HCT116 (cell line): Measurements from ENCODE around the gene STEAP4. TPM values are rescaled to one million over a fixed set of nuclear protein-coding genes. Genes with fewer than 3 reads are reported as not detected.

Source experiments
- ATAC-seq: fragments of 200-7000 bp; cut with Tn5 transposase; 2 replicates; pipeline ENCODE4 v1.9.1; 2020; ENCODE audit warnings: mild to moderate bottlenecking, moderate library complexity
- BruUV-seq: library from RNA; stranded (reverse); fragments of 400-500 nt; replicated peaks from 2 replicates; lab custom pipeline; 2021; lab: Mats Ljungman, UMichigan
- CTCF ChIA-PET: fragments of 300-600 bp; sonication (Branson Sonifier 250); formaldehyde crosslinking; loops from one replicate; lab custom pipeline; 2021; ENCODE audit warnings: antibody characterized with exemption; lab: Charles Lee
- POLR2A ChIA-PET: fragments of 300-600, 350-600 bp; sonication (Branson Sonifier 250); formaldehyde crosslinking; loops from one replicate; lab custom pipeline; 2021; ENCODE audit warnings: antibody characterized with exemption; lab: Charles Lee
- RAD21 ChIA-PET, 2 experiments: fragments of 300-600 bp; sonication (Branson Sonifier 250); formaldehyde crosslinking; loops; one replicate each; lab custom pipeline; 2023; ENCODE audit warnings: low total read pairs in 2 of 2; ENCODE audit not compliant: uncharacterized antibody in 2 of 2, unreplicated experiment in 2 of 2, low non-redundant PET in 1 of 2; lab: Charles Lee
- DNase-seq: peaks from one replicate; pipeline ENCODE4 v3.0.0-alpha.2; 2010; ENCODE audit warnings: low read depth, low spot score
- H2AFZ ChIP-seq: fragments of 200-600 bp; shearing (Covaris generic), sonication (generic); 2 replicates; pipeline ENCODE4 v1.6.1; 2017; ENCODE audit warnings: low read depth, mixed run types, mixed read lengths, antibody characterized with exemption, low read length; ENCODE audit not compliant: poor library complexity, severe bottlenecking
- H3K27ac ChIP-seq: 2 replicates; pipeline ENCODE4 v1.5.1; 2012; ENCODE audit warnings: low read depth, low read length
- H3K27me3 ChIP-seq: fragments of 200-600 bp; sonication (generic); 2 replicates; pipeline ENCODE4 v1.6.1; 2016; ENCODE audit warnings: mixed run types, low read length, mixed read lengths; ENCODE audit not compliant: insufficient read depth
- H3K36me3 ChIP-seq, 2 experiments: fragments of 200-500 bp in 1 of 2; fragments of 200-600 bp in 1 of 2; sonication (Bioruptor generic) in 1 of 2; sonication (generic) in 1 of 2; 2 replicates each; pipeline versions ENCODE4 v1.5.1 to v1.6.1; 2014 to 2016; ENCODE audit warnings: low read length in 2 of 2, inconsistent platforms in 1 of 2, mixed read lengths in 1 of 2, mixed run types in 1 of 2; ENCODE audit not compliant: insufficient read depth in 2 of 2, control insufficient read depth in 1 of 2
- H3K4me1 ChIP-seq, 2 experiments: fragments of 200-600 bp in 1 of 2; sonication (generic) in 1 of 2; 2 replicates each; pipeline versions ENCODE4 v1.5.1 to v1.6.1; 2012 to 2017; ENCODE audit warnings: low read length in 2 of 2, inconsistent platforms in 1 of 2, mild to moderate bottlenecking in 1 of 2, mixed read lengths in 1 of 2, mixed run types in 1 of 2, moderate library complexity in 1 of 2; ENCODE audit not compliant: insufficient read depth in 2 of 2, control insufficient read depth in 1 of 2
- H3K4me2 ChIP-seq: fragments of 200-600 bp; sonication (generic); 2 replicates; pipeline ENCODE4 v1.6.1; 2017; ENCODE audit warnings: mixed run types, low read length, mixed read lengths
- H3K4me3 ChIP-seq, 2 experiments: fragments of 200-600 bp in 1 of 2; sonication (generic) in 1 of 2; replicated peaks in 1 of 2; 2 replicates each; pipeline ENCODE4 v1.5.1; 2011 to 2016; ENCODE audit warnings: low read length in 2 of 2, control low read depth in 1 of 2, low read depth in 1 of 2, mild to moderate bottlenecking in 1 of 2, mixed read lengths in 1 of 2, mixed run types in 1 of 2
- H3K79me2 ChIP-seq: fragments of 200-600 bp; sonication (generic); 2 replicates; pipeline ENCODE4 v1.6.1; 2017; ENCODE audit warnings: mild to moderate bottlenecking, mixed run types, low read length, moderate library complexity, mixed read lengths; ENCODE audit not compliant: insufficient read depth
- H3K9ac ChIP-seq: fragments of 200-600 bp; sonication (generic); 2 replicates; pipeline ENCODE4 v1.6.1; 2016; ENCODE audit warnings: low read length, mixed read lengths
- H3K9me2 ChIP-seq: fragments of 200-600 bp; sonication (generic), shearing (Covaris generic); 2 replicates; pipeline ENCODE4 v1.6.1; 2017; ENCODE audit warnings: mixed run types, mild to moderate bottlenecking, moderate library complexity; ENCODE audit not compliant: insufficient read depth
- H3K9me3 ChIP-seq, 2 experiments: fragments of 200-500 bp in 1 of 2; fragments of 200-600 bp in 1 of 2; sonication (Bioruptor generic) in 1 of 2; sonication (generic) in 1 of 2; 2 replicates each; pipeline ENCODE4 v1.6.1; 2014 to 2017; ENCODE audit warnings: low read length in 2 of 2, mixed read lengths in 2 of 2, inconsistent platforms in 1 of 2, low read depth in 1 of 2, mild to moderate bottlenecking in 1 of 2, mixed run types in 1 of 2, moderate library complexity in 1 of 2; ENCODE audit not compliant: control insufficient read depth in 1 of 2, insufficient read depth in 1 of 2
- H4K20me1 ChIP-seq: fragments of 200-600 bp; sonication (generic), shearing (Covaris generic); 2 replicates; pipeline ENCODE4 v1.6.1; 2017; ENCODE audit warnings: mixed run types, mild to moderate bottlenecking, moderate library complexity; ENCODE audit not compliant: insufficient read depth
- CBX3 ChIP-seq: IDR thresholded peaks from 2 replicates; pipeline ENCODE4 v1.6.1; 2012; ENCODE audit warnings: low read depth
- CEBPB ChIP-seq: IDR thresholded peaks from 2 replicates; pipeline ENCODE4 v1.6.1; 2012; ENCODE audit warnings: low read depth
- EGR1 ChIP-seq: IDR thresholded peaks from 2 replicates; pipeline ENCODE4 v1.6.1; 2012; ENCODE audit warnings: low read depth
- ELF1 ChIP-seq: IDR thresholded peaks from 2 replicates; pipeline ENCODE4 v1.6.1; 2012; ENCODE audit warnings: low read depth, borderline replicate concordance
- EZH2 ChIP-seq: fragments of 200-600 bp; sonication (generic); IDR thresholded peaks from 2 replicates; pipeline ENCODE4 v1.6.1; 2017; ENCODE audit warnings: antibody characterized with exemption, mixed run types
- FOSL1 ChIP-seq: IDR thresholded peaks from 2 replicates; pipeline ENCODE4 v1.6.1; 2012; ENCODE audit warnings: low read depth
- JUND ChIP-seq: IDR thresholded peaks from 2 replicates; pipeline ENCODE4 v1.6.1; 2012
- POLR2AphosphoS5 ChIP-seq: IDR thresholded peaks from 2 replicates; pipeline ENCODE4 v1.6.1; 2011; ENCODE audit warnings: mild to moderate bottlenecking, low read depth, low read length, moderate library complexity
- SIN3A ChIP-seq: IDR thresholded peaks from 2 replicates; pipeline ENCODE4 v1.6.1; 2012; ENCODE audit warnings: low read depth
- SP1 ChIP-seq: IDR thresholded peaks from 2 replicates; pipeline ENCODE4 v1.6.1; 2012; ENCODE audit warnings: low read depth
- SRF ChIP-seq: IDR thresholded peaks from 2 replicates; pipeline ENCODE4 v1.6.1; 2012; ENCODE audit warnings: low read depth
- TCF7L2 ChIP-seq: IDR thresholded peaks from 2 replicates; pipeline ENCODE4 v1.7.0; 2011; ENCODE audit warnings: borderline replicate concordance, inconsistent platforms; ENCODE audit not compliant: insufficient read depth, insufficient read length; ENCODE audit errors: extremely low read depth
- ZNF274 ChIP-seq: fragments of 200-500 bp; sonication (Bioruptor generic); IDR thresholded peaks from 2 replicates; pipeline ENCODE4 v1.6.1; 2014; ENCODE audit warnings: mild to moderate bottlenecking, low read depth, low read length, inconsistent platforms
- intact Hi-C: fragments of 100-400 bp; cut with micrococcal nuclease; formaldehyde crosslinking; loops from 2 replicates; pipeline ENCODE4 v1.10.0; 2022
- total RNA-seq: library from RNA; stranded (reverse); gene quantifications from one replicate; pipeline ENCODE4 v1.2.1, GENCODE V29; 2021; ENCODE audit not compliant: unreplicated experiment
- TF ChIP-seq, protein P1 (sequence below): IDR thresholded peaks from 2 replicates; pipeline ENCODE4 v1.6.1; 2012
- TF ChIP-seq, protein P2 (sequence below): IDR thresholded peaks from 2 replicates; pipeline ENCODE4 v1.6.1; 2012
- TF ChIP-seq, protein P3 (sequence below): IDR thresholded peaks from 2 replicates; pipeline ENCODE4 v1.6.1; 2012; ENCODE audit warnings: low read depth

Gene STEAP4
- total RNA-seq, 1 experiment from 2014 or later, result 0.15 TPM

DNA sequence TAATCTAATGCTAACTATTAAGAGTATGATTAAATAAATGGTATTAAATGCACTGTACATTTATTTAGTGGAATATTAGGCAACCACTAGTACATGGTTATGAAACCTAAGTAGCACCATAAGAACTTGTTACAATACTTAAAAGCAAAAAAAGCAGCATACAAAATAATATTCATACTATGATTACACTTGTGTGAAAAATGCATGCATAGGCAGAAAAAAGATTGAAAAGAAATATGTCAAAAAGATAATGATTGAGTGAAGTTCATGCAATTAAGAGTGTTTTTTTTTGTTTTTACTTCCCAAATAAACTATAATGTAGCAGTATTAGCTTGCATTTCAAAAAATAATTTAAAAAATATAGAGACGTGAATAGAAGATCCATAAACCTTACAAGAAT lies 66.8 kb downstream of the STEAP4 start:
- ChIA-PET POLR2A (no interaction called here), RAD21 (no interaction called here), CTCF (no interaction called here)
- no peaks in the 10 kb centered on the region for H3K9me3 ChIP-seq
- no peak overlapping the region for H3K4me3 ChIP-seq
- H3K27ac ChIP-seq, result no peak overlapping the region
- intact Hi-C loops, result loop anchor here (5.0 kb wide), 2 partner anchors 547 to 1382 kb away; no protein-coding TSS in a partner anchor
- H3K9me2 ChIP-seq, result no peaks in the 10 kb centered on the region
- no peak overlapping the region for H2AFZ ChIP-seq
- H3K9ac ChIP-seq, result no peak overlapping the region
- TF ChIP-seq CBX3 (no peak), EZH2 (no peak), TCF7L2 (no peak), ZNF274 (no peak), CEBPB (no peak), FOSL1 (no peak), POLR2AphosphoS5 (no peak), ELF1 (no peak), SP1 (no peak), EGR1 (no peak), SRF (no peak), JUND (no peak), SIN3A (no peak)
- TF ChIP-seq, protein P1, sequence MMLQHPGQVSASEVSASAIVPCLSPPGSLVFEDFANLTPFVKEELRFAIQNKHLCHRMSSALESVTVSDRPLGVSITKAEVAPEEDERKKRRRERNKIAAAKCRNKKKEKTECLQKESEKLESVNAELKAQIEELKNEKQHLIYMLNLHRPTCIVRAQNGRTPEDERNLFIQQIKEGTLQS, result no peak
- TF ChIP-seq, protein P2, sequence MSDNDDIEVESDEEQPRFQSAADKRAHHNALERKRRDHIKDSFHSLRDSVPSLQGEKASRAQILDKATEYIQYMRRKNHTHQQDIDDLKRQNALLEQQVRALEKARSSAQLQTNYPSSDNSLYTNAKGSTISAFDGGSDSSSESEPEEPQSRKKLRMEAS, result no peak
- TF ChIP-seq, protein P3, sequence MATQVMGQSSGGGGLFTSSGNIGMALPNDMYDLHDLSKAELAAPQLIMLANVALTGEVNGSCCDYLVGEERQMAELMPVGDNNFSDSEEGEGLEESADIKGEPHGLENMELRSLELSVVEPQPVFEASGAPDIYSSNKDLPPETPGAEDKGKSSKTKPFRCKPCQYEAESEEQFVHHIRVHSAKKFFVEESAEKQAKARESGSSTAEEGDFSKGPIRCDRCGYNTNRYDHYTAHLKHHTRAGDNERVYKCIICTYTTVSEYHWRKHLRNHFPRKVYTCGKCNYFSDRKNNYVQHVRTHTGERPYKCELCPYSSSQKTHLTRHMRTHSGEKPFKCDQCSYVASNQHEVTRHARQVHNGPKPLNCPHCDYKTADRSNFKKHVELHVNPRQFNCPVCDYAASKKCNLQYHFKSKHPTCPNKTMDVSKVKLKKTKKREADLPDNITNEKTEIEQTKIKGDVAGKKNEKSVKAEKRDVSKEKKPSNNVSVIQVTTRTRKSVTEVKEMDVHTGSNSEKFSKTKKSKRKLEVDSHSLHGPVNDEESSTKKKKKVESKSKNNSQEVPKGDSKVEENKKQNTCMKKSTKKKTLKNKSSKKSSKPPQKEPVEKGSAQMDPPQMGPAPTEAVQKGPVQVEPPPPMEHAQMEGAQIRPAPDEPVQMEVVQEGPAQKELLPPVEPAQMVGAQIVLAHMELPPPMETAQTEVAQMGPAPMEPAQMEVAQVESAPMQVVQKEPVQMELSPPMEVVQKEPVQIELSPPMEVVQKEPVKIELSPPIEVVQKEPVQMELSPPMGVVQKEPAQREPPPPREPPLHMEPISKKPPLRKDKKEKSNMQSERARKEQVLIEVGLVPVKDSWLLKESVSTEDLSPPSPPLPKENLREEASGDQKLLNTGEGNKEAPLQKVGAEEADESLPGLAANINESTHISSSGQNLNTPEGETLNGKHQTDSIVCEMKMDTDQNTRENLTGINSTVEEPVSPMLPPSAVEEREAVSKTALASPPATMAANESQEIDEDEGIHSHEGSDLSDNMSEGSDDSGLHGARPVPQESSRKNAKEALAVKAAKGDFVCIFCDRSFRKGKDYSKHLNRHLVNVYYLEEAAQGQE, result no peak
- no TSS peak for BruUV-seq
- H3K36me3 ChIP-seq, result no peaks in the 10 kb centered on the region
- H3K4me1 ChIP-seq, result no peaks in the 10 kb centered on the region; a peak in 1 of 4 replicates
- DNase-seq (no peak), ATAC-seq (no peak)
- no peaks in the 10 kb centered on the region for H4K20me1 ChIP-seq
- no peak overlapping the region for H3K4me2 ChIP-seq
- no peaks in the 10 kb centered on the region for H3K27me3 ChIP-seq
- H3K79me2 ChIP-seq, result no peaks in the 10 kb centered on the region
